ENCODE results near the gene FOXN3.

Gene FOXN3

GRCh38 chr14:89248411-89249064, 168.5 kb downstream of the FOXN3 start:
- no peak for DNase-seq

GRCh38 chr14:89247457-89248122, 169.4 kb downstream of the FOXN3 start:
- no peak for DNase-seq

DNA sequence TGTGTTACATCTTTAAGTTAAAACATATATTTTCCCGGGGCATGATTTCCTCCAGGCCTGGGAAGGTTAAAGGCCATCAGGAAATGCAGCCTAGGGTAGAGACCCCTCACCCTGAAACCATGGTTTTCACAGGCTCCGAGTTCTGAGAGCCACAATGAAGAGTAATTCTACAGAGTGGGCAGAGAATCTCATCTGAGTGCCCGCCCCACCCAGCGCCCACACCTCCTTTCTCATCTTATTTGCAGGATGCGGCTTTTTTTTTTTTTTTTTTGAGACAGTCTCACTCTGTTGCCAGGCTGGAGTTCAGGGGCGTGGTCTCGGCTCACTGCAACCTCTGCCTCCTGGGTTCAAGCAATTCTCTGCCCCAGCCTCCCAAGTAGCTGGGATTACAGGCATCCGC, 170.7 kb downstream of the FOXN3 start:
- DNase-seq: no peak

- DNase-seq: no peak
Observed at GRCh38 chr14:89245802-89246201, 171.2 kb downstream of the FOXN3 start.

DNA sequence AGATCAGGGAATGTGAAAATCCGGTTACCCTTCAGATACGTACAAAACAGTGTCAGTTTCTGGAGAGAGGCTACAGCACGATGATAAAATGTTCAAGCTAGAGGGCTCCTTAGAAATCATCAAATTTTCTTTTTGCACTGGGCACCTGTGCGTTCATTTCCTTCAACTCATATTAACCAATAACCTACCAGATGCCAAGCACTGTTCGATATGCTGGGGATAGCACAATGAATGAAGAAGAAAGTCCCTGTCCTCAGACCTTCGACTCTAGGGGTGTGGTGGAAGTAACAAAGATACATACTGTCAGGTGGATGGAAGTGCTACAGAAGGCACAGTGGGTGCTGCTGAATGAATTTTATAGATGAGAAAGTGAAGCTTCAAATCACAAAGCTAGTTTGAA, 172.3 kb downstream of the FOXN3 start:
- no peak for DNase-seq

- DNase-seq: no peak
Observed at GRCh38 chr14:89243741-89244140, 173.3 kb downstream of the FOXN3 start.

DNA sequence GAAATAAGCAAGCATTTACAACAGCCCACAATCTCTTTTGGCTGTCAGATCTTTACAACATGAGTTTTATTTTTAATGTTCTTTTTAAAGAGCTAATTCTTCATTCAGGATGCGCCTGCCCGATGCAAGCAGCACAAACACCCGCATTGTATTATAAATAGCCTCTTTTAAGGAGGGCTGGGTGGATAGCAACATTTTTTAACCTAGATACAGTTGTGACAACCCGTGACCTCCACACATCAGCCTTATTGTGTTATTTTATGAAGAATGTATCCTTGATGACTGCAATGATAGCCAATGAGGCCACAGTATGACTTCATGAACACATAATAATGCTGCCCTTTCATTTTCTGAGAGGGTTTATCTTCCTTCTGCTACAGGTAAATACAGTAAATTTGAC, 173.7 kb downstream of the FOXN3 start:
- no peak for DNase-seq

DNA sequence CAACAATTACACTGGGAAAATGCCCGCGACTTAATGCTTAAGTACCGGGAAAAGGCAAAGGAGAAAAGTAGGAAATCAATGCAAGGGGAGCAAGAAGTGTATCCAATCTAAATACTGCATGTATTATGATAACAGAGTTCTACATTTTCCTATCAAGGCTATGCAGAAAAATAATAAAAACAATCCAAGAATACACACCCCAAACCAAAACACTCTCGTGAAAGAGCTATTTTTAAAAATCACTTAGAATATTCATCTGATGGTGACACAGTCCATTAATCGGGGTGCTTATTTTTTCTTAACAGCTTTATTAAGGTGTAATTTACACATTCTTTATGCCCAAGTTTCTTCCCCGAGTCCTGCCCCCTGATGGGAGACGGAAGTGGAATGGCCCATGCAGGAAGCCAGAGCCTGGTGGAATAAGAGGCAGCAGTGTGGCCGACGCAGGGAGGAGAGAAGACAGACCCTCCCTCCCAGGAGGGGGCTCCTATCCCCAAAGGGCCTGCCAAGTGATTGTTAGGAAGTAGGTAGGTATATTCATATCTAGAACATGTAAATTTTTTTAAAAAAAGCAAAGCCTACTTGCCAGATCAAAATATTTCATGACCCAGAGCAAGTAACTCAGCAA, 174.3 kb downstream of the FOXN3 start:
- no peak for DNase-seq

GRCh38 chr14:89241934-89242651, 174.9 kb downstream of the FOXN3 start:
- no peak for DNase-seq

GRCh38 chr14:89241257-89241656, 175.8 kb downstream of the FOXN3 start:
- DNase-seq: no peak

DNA sequence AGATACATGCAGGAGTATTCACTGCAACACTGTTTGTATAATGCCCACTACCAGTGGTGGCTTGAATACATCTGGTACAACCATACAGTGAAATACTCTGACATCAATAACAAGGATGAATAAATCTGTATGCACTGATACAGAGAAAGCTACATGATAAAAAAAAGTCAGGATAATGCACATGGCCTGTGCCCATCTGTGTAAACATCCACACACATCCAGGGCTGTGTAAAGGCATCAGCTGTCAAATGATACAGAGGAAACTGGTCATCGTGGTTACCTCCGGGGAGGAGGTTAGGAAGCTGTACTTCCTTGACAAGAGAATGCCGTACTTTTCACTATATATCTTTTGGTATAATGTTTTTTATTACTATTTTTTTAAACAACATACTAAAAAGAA, 176.6 kb downstream of the FOXN3 start:
- DNase-seq: no peak

DNA sequence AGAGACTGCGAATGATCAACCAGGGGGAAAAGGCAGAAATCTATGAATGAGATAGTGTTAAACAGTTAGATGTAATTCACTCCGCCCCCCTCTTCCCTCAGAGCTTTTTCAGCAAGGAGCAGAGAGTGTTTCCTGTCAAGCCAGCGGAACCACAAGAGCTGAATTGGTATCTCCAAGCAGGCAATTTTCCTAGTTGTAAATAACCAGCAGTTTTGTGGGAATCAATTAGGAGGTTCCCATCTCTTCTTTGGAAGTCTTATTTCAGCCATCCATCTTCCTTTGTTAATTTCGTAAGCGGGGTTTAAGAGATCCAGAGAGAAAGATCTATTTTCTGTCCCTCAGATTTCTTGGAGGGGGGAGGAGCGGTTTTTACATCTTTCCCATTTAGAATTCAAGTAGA, 178.0 kb downstream of the FOXN3 start:
- DNase-seq: no peak

GRCh38 chr14:89237921-89238529, 179.0 kb downstream of the FOXN3 start:
- no peak for DNase-seq

DNA sequence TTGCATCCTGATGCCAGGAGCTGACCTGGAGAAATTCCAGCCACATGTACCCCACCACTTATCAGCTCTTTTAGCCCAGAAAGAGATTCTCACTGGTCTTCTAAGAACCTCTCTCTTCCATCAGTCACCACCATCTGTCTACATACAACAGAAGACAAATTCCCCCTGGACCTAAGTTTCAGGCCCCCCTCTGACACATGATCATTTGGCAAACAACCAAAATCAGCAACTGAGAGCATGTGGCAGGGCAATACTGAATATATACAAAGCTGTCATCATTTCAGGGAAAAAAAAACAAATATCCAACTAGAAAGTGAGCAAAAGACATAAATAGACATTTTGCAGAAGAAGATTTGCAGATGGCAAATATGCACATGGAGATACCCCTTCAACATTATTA, 180.2 kb downstream of the FOXN3 start:
- no peak for DNase-seq

- DNase-seq: no peak
Observed at GRCh38 chr14:89233184-89233583, 183.8 kb downstream of the FOXN3 start.

GRCh38 chr14:89232265-89233070, 184.6 kb downstream of the FOXN3 start:
- DNase-seq: no peak

DNA sequence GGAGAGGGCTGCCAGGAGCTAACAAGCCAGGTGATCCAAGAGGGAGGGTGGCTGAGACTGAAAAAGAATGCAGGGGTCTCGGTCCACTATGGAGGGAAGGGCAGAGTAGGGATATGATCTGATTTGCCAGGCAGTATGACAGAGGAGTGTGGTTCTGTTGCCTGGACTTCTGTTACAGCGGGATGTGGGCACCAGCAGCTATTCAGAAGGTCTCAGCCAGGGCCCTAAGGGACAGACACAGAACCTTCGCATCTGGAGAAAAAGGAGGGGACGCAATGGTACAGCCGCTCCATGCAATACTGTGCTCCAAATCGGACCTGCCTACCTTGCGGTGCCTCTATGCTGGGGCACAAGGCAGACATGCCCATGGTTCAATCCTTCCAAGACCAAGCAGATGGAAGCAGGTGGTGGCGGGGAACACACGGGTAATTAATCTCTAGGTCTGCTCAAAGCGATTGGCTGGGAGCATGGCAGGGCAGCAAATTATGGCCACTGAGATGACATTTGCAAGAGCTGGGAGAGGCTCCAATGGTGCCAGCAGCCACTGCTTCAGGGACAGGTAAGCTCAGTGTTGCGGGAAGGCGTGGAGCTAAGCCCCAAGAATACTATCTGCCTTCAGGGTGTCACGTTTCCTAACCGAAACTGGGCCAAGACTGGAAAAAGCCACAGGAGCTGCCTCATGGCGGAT, 185.5 kb downstream of the FOXN3 start:
- DNase-seq: no peak

DNA sequence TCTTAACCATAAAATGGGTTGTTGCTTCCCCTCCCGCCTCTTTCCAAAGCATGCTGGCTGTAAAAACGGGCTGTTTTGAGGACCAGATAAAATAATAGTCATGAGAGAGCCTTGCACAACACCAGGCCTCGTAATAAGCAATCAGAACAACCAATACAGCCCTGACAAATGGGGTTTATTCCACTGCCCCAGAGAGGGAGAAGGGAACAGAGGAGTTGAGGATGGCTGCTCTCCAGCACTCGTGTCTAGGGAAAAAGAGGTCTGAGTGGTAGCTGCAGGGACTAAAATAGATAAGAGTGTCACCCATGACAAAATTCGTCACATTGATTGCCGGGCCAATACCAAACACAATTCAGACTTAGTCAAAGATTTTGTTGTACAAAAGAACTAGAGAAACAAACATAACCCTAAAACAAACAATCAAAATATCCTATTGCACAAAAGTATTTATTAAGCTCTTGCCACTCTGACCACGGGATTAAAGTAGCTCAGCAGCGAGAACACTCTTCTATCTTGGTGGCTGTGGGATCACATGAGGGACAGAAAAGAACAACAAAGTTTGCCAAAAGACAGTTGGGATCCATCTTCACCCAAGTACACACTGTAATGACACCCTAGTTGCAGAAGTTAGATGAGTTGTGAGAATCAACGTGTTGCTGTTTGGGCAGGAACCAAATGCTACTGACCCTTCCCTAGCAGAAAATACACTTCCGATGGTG, 188.0 kb downstream of the FOXN3 start:
- no peak for DNase-seq

DNA sequence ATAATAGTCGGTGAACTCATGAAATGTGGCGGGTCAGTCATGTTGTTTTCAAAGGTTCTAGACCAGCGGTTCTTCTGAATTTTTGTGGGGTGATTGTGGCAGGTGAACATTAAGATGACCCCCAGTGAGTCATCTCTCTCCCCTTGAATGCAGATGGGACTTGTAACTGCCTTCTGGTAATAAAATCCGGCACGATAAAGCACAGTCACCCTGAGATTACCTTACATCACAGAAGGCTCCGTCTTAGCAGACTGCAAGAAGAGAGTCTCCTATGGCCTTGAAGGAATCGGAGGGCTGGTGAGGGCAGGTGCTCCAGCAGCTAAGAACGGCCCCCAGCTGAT, 189.6 kb downstream of the FOXN3 start:
- DNase-seq: no peak

- no peak for DNase-seq
Observed at GRCh38 chr14:89226801-89227495, 190.1 kb downstream of the FOXN3 start.

DNA sequence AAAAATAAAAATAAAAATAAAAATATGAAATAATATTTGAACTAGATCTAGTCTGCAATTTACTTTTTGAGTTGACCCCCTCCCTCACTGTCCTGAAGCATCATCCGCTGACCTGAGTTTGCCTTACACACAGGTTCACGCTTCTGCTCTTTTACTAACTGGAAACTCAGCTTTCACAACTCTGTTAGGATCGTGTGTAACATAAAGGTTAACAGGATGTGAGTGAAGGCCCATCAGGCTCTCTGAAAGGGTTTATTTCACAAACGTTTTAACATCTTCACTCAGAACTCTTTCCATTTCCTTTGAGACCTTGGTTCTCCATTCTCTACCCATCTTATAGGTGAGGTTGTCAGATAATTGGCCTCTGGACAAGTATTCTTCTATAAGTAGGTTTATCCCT, 191.4 kb downstream of the FOXN3 start:
- no peak for DNase-seq

Measured in CD4-positive, alpha-beta T cell treated with Interleukin-17A for 4 hours (primary cell).